SW 1271 (cell line): Measurements from ENCODE around the gene UPK3B.
"Not testable (repeated sequence)": the region's sequence is repeated elsewhere in the genome, so short reads cannot be mapped to it uniquely, and the experiment has no call there.

Experiments
- DNase-seq, 2 experiments: peaks; one replicate each; lab custom pipeline; 2025; lab: John Stamatoyannopoulos, UW

Gene UPK3B

GRCh38 chr7:76492139-76492538 is 18.2 kb upstream of the UPK3B start:
- DNase-seq: not testable (repeated sequence)

- DNase-seq: not testable (repeated sequence)
These were observed 14.6 kb upstream of the UPK3B start for GRCh38 chr7:76495717-76496116.

- not testable (repeated sequence) for DNase-seq
These were observed 12.3 kb upstream of the UPK3B start for GRCh38 chr7:76497918-76498582.

- DNase-seq: not testable (repeated sequence)
These were observed 11.7 kb upstream of the UPK3B start for GRCh38 chr7:76498583-76499200.

- not testable (repeated sequence) for DNase-seq
These were observed 11.0 kb upstream of the UPK3B start for GRCh38 chr7:76499201-76499923.

- DNase-seq: not testable (repeated sequence)
These were observed 10.5 kb upstream of the UPK3B start for GRCh38 chr7:76499924-76500241.

GRCh38 chr7:76502224-76502623 is 8.1 kb upstream of the UPK3B start:
- DNase-seq: not testable (repeated sequence)

- DNase-seq: not testable (repeated sequence)
These were observed 7.5 kb upstream of the UPK3B start for GRCh38 chr7:76502836-76503235.

GRCh38 chr7:76503244-76503643 is 7.1 kb upstream of the UPK3B start:
- not testable (repeated sequence) for DNase-seq

GRCh38 chr7:76504351-76505167 is 5.8 kb upstream of the UPK3B start:
- DNase-seq: not testable (repeated sequence)

- DNase-seq: no peak
These were observed 4.9 kb upstream of the UPK3B start for GRCh38 chr7:76505168-76506080.

- DNase-seq: no peak
These were observed 4.3 kb upstream of the UPK3B start for GRCh38 chr7:76506081-76506440.

- DNase-seq: not testable (repeated sequence)
These were observed 3.7 kb upstream of the UPK3B start for GRCh38 chr7:76506643-76507042.

GRCh38 chr7:76507723-76508406 is 2.5 kb upstream of the UPK3B start:
- no peak for DNase-seq

- DNase-seq: not testable (repeated sequence)
These were observed 1.0 kb downstream of the UPK3B start for GRCh38 chr7:76511200-76511910.

GRCh38 chr7:76511911-76512885 is 1.8 kb downstream of the UPK3B start:
- DNase-seq: not testable (repeated sequence)

- no peak for DNase-seq
These were observed 2.8 kb downstream of the UPK3B start for GRCh38 chr7:76512941-76513816.
